MCF 10A (cell line): ENCODE data around the gene ADAMTSL4. TPM values are rescaled to one million over a fixed set of nuclear protein-coding genes. Genes with fewer than 3 reads are reported as not detected.
A peak's percentile ranks its signal among the peaks of the same experiment; 100 is the strongest.

Source experiments
- BruUV-seq: library from RNA; stranded (reverse); fragments of 400-500 nt; replicated peaks from 2 replicates; lab custom pipeline; 2021; lab: Mats Ljungman, UMichigan
- CTCF ChIA-PET: fragments of 300-600 bp; sonication (Branson Sonifier 250); formaldehyde crosslinking; extraction: SDS; loops from one replicate; lab custom pipeline; 2021; ENCODE audit warnings: antibody characterized with exemption, inconsistent platforms; lab: Yijun Ruan, JAX
- POLR2A ChIA-PET: fragments of 300-600, 350-650 bp; sonication (Branson Sonifier 250); formaldehyde crosslinking; extraction: SDS; loops from one replicate; lab custom pipeline; 2020; ENCODE audit warnings: antibody characterized with exemption, inconsistent platforms; lab: Yijun Ruan, JAX
- DNase-seq: peaks from one replicate; pipeline ENCODE4 v3.0.0-alpha.2; 2018; ENCODE audit not compliant: unreplicated experiment
- H3K27ac Mint-ChIP-seq: one replicate; pipeline ENCODE4 v1.8.0; 2022; ENCODE audit warnings: mild to moderate bottlenecking, low read depth, mixed read lengths; ENCODE audit not compliant: unreplicated experiment
- H3K27me3 Mint-ChIP-seq: one replicate; pipeline ENCODE4 v1.8.0; 2022; ENCODE audit warnings: mixed read lengths; ENCODE audit not compliant: insufficient read depth, unreplicated experiment
- H3K36me3 Mint-ChIP-seq: one replicate; pipeline ENCODE4 v1.8.0; 2022; ENCODE audit warnings: mild to moderate bottlenecking, moderate library complexity, mixed read lengths; ENCODE audit not compliant: insufficient read depth, unreplicated experiment
- H3K4me1 Mint-ChIP-seq: one replicate; pipeline ENCODE4 v1.8.0; 2022; ENCODE audit warnings: mixed read lengths; ENCODE audit not compliant: insufficient read depth, unreplicated experiment
- H3K4me3 Mint-ChIP-seq: one replicate; pipeline ENCODE4 v1.8.0; 2022; ENCODE audit warnings: mild to moderate bottlenecking, moderate library complexity, mixed read lengths; ENCODE audit not compliant: unreplicated experiment
- H3K9me3 Mint-ChIP-seq: one replicate; pipeline ENCODE4 v1.8.0; 2022; ENCODE audit warnings: mixed read lengths; ENCODE audit not compliant: unreplicated experiment
- CTCF ChIP-seq: fragments of 200-600 bp; IDR thresholded peaks from one replicate; pipeline ENCODE4 v1.8.0; 2022; ENCODE audit warnings: antibody characterized with exemption, mild to moderate bottlenecking; ENCODE audit not compliant: unreplicated experiment
- intact Hi-C: fragments of 100-400 bp; cut with micrococcal nuclease; formaldehyde crosslinking; loops from 2 replicates; pipeline ENCODE4 v1.14.1; 2022
- total RNA-seq: library from RNA; stranded (reverse); gene quantifications from 2 replicates; pipeline ENCODE4 v1.2.3, GENCODE V29; 2022

The ADAMTSL4 gene
- total RNA-seq, 1 experiment from 2014 or later: 9.6 TPM

- H3K4me3 Mint-ChIP-seq: peak overlapping the region; percentile 99
- H3K9me3 Mint-ChIP-seq: no peaks in the 10 kb centered on the region
- H3K27me3 Mint-ChIP-seq: no peaks in the 10 kb centered on the region
- no peak for DNase-seq
- CTCF ChIA-PET: interaction anchor here (0.6 to 12.7 kb wide), 10 partner anchors 10 to 351 kb away, joined by 3 to 245 read pairs (median 3); no protein-coding TSS in a partner anchor
- peak overlapping the region; percentile 99 for H3K27ac Mint-ChIP-seq
- POLR2A ChIA-PET: interaction anchor here (0.9 to 27.7 kb wide), 18 partner anchors 18 to 1460 kb away, joined by 3 to 1801 read pairs (median 4); partner anchors contain the start of genes ADAMTSL4, APH1A, ENSA and FALEC
- peaks cover 86% of the 10 kb centered on the region for H3K36me3 Mint-ChIP-seq
- H3K4me1 Mint-ChIP-seq: peaks cover 34% of the 10 kb centered on the region
- TF ChIP-seq CTCF: no peak
- intact Hi-C loops: loop anchor here (5.0 kb wide), 1 partner anchor 121 kb away; the partner anchor contains the start of gene GOLPH3L
- BruUV-seq: no TSS peak
These were observed 27.1 kb downstream of the ADAMTSL4 start for GRCh38 chr1:150576367-150576711.

GRCh38 chr1:150576794-150577556 is 27.8 kb downstream of the ADAMTSL4 start:
- no TSS peak for BruUV-seq
- Mint-ChIP-seq H3K36me3 (peaks cover 80% of the 10 kb centered on the region), H3K27ac (peak overlapping the region; percentile 99), H3K27me3 (no peaks in the 10 kb centered on the region), H3K4me3 (peak overlapping the region; percentile 99), H3K9me3 (no peaks in the 10 kb centered on the region), H3K4me1 (peaks cover 34% of the 10 kb centered on the region)
- POLR2A ChIA-PET: interaction anchor here (0.6 to 27.7 kb wide), 23 partner anchors 9 to 690 kb away, joined by 3 to 1801 read pairs (median 3); partner anchors contain the start of genes ADAMTSL4, APH1A, ENSA and FALEC
- TF ChIP-seq CTCF: no peak
- intact Hi-C loops: loop anchor here (1.0 to 5.0 kb wide), 2 partner anchors 44 to 120 kb away; partner anchors contain the start of gene GOLPH3L
- no peak for DNase-seq
- CTCF ChIA-PET: interaction anchor here (0.6 to 12.7 kb wide), 12 partner anchors 7 to 351 kb away, joined by 3 to 245 read pairs (median 3); no protein-coding TSS in a partner anchor

- BruUV-seq: no TSS peak
- peak overlapping the region; percentile 99 for H3K4me3 Mint-ChIP-seq
- intact Hi-C loops: loop anchor here (1.0 to 5.0 kb wide), 3 partner anchors 33 to 120 kb away; partner anchors contain the start of gene GOLPH3L
- no peaks in the 10 kb centered on the region for H3K27me3 Mint-ChIP-seq
- DNase-seq: no peak
- H3K36me3 Mint-ChIP-seq: peaks cover 72% of the 10 kb centered on the region
- ChIA-PET POLR2A (interaction anchor here (0.6 to 27.7 kb wide), 31 partner anchors 8 to 1414 kb away, joined by 3 to 1801 read pairs (median 4); partner anchors contain the start of genes ADAMTSL4, APH1A, ARNT and ENSA), CTCF (interaction anchor here (0.5 to 12.7 kb wide), 9 partner anchors 8 to 228 kb away, joined by 3 to 245 read pairs (median 3); no protein-coding TSS in a partner anchor)
- H3K4me1 Mint-ChIP-seq: peaks cover 35% of the 10 kb centered on the region
- TF ChIP-seq CTCF: no peak
- H3K27ac Mint-ChIP-seq: peak overlapping the region; percentile 99
- no peaks in the 10 kb centered on the region for H3K9me3 Mint-ChIP-seq
These were observed 28.5 kb downstream of the ADAMTSL4 start for GRCh38 chr1:150577557-150578271.
